HFF-Myc (cell line): ENCODE results near the gene OR8B4.
"Not testable (repeated sequence)": the region's sequence is repeated elsewhere in the genome, so short reads cannot be mapped to it uniquely, and the experiment has no call there.

ENCODE experiments used
- DNase-seq: peaks from one replicate; pipeline ENCODE4 v3.0.0-alpha.2; 2011; ENCODE audit warnings: low read depth; ENCODE audit errors: extremely low read depth
- H3K4me3 ChIP-seq: replicated peaks from 2 replicates; pipeline ENCODE4 v1.5.1; 2011; ENCODE audit warnings: low read depth, mild to moderate bottlenecking, control low read depth, low read length
- CTCF ChIP-seq: IDR thresholded peaks from 2 replicates; pipeline ENCODE4 v1.5.1; 2012; ENCODE audit warnings: mild to moderate bottlenecking, low read depth, low read length, control low read depth; ENCODE audit errors: missing control alignments

The OR8B4 gene

GRCh38 chr11:124415356-124415923 lies 9.2 kb downstream of the OR8B4 start:
- H3K4me3 ChIP-seq: no peak overlapping the region
- TF ChIP-seq CTCF: peak; percentile 39
- DNase-seq: peak; percentile 2

- TF ChIP-seq CTCF: no peak
- no peak for DNase-seq
- no peak overlapping the region for H3K4me3 ChIP-seq
These were observed 14.8 kb downstream of the OR8B4 start for GRCh38 chr11:124409906-124410305.

- no peak overlapping the region for H3K4me3 ChIP-seq
- TF ChIP-seq CTCF: no peak
- no peak for DNase-seq
These were observed 19.1 kb downstream of the OR8B4 start for GRCh38 chr11:124405581-124405980.

DNA sequence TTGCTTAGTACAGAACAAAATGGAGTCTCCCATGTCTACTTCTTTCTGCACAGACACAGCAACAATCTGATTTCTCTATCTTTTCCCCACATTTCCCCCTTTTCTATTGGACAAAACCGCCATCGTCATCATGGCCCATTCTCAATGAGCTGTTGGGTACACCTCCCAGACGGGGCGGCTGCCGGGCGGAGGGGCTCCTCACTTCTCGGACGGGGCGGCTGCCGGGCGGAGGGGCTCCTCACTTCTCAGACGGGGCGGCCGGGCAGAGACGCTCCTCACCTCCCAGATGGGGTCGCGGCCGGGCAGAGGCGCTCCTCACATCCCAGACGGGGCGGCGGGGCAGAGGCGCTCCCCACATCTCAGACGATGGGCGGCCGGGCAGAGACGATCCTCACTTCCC lies 21.5 kb downstream of the OR8B4 start:
- DNase-seq: not testable (repeated sequence)

GRCh38 chr11:124402326-124402922 lies 22.2 kb downstream of the OR8B4 start:
- peak; percentile 75 for TF ChIP-seq CTCF
- DNase-seq: peak; percentile 53
- H3K4me3 ChIP-seq: no peak overlapping the region

More for the DNA sequence above, 21.5 kb downstream of the OR8B4 start:
- not testable (repeated sequence) for H3K4me3 ChIP-seq

DNA sequence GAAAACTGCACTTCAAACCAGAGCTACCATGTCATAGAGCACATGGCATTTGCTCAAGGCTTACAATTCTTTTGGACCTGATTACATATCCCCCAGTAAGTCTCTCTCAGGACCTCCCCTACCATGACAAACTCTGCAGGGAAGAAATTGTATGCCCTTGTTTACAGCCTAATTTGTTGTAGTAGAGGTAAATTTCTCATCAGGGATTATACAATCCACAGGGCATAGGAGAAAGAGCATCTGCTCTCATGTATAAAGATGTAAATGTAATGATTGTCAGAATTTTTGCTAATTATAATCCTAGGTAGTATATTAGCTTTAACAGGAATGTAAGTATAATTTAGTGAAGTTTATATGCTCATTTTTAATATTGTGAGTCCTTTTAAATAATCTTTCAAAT lies 25.7 kb downstream of the OR8B4 start, which contains the start of gene OR8B3:
Gene OR8B3, minus strand, starts transcription at position 101 of the 400 bp plus-strand sequence. CDS start 1,673 bp downstream, outside the sequence.
- no peak within 1 kb of the TSS for H3K4me3 ChIP-seq
- TF ChIP-seq CTCF: no peak
- no peak for DNase-seq

DNA sequence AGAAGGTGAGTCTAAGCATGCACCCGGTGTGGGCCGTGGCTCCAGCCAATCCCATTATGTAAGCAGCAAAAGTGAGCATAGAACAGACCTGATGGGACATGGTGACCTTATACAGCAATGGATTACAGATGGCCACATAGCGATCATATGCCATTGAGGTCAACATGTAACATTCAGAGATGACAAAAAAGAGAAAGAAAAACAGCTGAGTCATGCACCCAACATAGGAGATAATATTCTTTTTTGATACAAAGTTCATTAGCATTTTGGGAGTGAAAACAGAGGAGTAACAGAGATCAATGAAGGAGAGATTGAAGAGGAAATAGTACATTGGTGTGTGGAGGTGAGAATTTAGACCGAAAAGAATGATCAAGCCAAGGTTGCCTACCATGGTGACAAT lies 27.8 kb downstream of the OR8B4 start:
- H3K4me3 ChIP-seq, DNase-seq: not testable (repeated sequence)

DNA sequence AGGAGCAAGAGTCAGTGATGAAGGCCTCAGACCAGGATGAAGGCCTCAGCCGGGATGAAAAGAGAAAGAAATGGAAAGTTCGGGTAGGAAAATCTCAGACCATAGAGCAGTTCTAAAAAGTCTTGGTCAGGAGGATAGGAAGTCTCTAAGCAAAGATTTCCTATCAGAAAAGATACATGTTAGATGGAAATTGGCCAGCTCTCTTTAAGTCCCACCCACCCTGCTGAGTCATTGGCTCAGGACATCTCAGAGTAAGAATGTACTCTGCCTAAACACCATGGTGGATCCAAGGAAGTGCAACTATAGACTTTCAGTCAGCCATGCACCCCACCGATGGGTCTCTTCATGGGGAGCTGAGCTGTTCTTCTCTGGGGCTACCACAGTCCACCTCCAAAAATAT lies 30.3 kb downstream of the OR8B4 start:
- DNase-seq: no peak
- no peak overlapping the region for H3K4me3 ChIP-seq
- TF ChIP-seq CTCF: no peak
